NCI-H1105 (cell line): ENCODE results near the gene NFASC.
A peak's percentile ranks its signal among the peaks of the same experiment; 100 is the strongest.

Experiments
- DNase-seq: peaks from one replicate; lab custom pipeline; 2025; lab: John Stamatoyannopoulos, UW

NFASC gene

GRCh38 chr1:204928671-204929486, 58.2 kb downstream of the NFASC start:
- no peak for DNase-seq

GRCh38 chr1:204929487-204930154, 59.0 kb downstream of the NFASC start:
- no peak for DNase-seq

DNA sequence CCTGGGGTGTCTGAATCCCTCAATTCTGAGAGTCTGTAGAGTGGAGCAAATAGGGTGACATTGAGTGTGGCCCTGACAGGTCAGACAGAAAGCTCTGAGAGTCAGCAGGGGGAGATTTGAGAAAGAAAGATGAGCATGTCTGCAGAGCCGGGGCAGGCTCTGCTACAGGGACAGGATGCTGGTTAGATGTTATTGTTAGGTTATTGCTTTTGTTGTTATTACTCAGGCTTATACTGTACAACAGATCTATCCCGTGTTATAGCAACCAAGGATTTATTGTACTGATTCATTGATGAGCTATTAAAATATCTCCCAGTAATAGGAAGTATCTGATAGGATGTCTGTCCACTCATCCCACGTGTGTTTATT, 59.5 kb downstream of the NFASC start:
- DNase-seq, result no peak

- no peak for DNase-seq
Measured at GRCh38 chr1:204931313-204931712, 60.7 kb downstream of the NFASC start.

DNA sequence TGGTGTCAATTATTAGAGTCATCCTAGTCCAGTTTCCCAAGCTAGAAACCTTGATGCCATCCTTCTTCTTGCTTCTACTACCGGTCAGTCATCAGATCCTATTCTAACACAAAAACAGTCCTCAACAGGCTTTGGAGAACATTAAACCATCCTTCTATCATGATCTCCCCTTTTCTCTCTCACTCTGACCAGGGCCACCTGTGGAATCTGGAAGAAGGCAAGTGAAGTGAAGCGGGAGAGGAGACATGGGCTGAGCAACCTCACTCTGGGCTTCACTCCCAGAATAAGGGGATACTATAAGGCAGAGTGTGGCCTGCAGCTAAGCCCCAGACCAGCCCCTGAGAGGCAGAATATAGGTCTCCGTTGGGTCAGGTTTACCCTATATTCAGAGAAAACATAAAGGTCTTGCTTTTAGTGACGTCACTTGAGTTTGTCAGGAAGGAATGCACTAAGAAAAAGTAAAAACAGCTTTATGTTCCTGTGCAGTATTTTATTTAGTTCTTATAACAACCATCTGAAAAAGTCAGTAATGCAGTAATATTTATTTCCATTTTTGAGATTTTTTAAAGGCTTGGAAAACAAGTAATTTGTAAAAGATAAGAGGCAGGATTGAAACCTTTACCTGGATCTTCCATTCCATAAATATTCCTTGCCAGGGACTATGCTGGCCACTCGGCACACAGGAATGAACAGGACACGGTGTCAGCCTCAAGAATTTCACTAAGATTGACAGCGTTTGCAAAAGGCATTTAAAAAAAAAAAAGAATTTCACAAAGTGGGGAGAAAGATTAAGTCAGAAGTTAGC, 61.3 kb downstream of the NFASC start:
- DNase-seq, result no peak

DNA sequence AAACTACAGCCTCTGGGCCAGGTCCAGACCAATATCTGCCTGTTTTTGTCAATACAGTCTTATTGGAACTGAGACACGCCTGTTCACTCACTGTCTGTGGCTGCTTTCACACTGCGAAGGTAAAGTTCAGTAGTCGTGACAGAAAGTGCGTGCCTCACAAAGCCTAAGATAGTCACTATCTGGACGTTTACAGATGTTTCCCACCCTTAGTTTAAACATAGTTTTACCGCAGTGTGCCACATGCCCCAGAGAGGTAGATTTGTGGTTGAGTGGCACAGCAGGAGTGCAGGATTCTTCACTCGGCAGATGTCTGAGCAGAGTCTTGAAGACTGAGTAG, 61.9 kb downstream of the NFASC start:
- no peak for DNase-seq

- no peak for DNase-seq
Measured at GRCh38 chr1:204935155-204935554, 64.5 kb downstream of the NFASC start.

DNA sequence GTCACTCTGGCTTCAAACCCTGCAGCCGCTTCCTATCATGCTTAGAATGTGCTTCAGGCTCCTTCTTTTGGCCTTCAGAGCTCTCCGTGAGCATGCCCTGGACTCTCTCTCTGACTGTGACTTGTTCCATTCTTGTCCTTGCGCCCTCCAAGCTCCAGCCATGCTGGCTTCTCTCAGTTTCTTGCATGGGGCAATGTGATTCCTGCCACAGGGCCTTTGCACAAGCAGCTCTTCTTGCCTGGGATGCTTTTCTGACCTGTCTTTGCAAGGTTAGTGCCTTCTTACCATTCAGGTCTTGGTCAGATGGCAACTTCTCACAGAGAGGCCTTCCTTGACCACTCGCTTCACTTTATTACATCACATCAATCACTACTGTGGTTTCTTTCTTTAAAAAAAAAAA, 66.1 kb downstream of the NFASC start:
- no peak for DNase-seq

DNA sequence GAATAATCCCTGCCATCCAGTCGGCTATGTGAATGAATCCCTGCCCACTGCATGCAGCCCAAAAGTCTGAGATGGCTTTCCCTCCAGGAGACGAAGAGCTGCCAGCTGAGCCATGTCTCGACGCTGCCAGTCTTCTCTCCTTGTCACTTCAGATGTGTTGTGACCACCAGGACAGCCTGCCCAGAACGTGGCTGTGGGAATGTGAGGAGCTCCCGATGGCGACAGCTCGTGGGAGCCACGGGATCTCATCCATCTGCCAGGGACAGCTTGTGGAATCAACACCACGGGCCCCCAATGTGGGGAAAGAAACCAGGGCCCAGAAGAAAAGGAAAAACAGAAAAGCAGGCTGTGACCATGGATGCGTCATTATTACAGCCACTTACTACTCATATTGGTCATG, 67.2 kb downstream of the NFASC start:
- no peak for DNase-seq

GRCh38 chr1:204940591-204940990, 69.9 kb downstream of the NFASC start:
- DNase-seq, result no peak

DNA sequence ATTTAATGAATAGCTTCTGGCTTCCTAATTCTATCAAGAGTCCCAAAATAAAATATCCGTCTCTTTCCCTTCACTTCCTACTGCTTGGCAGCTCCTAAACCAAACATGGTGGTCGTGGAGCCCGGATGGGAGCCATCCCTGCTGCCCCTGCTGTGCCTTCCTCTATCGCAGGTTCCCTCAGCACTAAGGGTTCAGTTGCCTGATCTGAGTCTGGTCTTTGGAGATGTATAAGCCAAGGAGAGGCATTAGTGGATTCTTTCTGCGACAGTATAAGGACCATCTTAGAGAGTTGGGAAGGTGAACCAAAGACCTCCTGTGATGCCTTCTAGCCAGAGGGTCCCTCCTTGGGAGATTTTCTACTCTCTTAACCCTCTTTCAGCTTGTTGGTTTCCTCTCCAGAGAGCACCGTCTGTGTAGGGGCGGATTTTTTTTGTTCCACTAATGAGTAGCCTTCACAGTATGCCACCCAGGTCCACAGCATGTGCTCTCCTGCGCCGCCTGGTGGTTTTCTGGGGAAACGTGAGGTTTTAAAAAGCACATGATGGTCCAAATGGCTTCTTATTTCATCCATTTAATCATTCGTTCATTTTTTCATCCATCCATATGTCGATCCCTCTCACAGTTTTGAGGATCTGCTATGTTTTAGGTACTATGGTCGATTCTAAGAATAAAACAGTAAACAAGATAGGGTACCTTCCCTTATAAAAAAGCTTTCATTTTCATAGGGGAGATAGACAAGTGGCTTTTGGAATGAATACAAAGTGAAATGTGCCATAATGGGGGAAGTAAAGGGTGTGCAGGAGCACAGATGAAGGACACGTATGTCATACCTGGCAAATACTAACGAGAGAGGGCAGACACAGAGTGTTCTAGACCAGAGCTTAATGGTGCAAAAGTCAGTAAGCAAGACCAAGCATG, 71.0 kb downstream of the NFASC start:
- DNase-seq, result peak; percentile 72

DNA sequence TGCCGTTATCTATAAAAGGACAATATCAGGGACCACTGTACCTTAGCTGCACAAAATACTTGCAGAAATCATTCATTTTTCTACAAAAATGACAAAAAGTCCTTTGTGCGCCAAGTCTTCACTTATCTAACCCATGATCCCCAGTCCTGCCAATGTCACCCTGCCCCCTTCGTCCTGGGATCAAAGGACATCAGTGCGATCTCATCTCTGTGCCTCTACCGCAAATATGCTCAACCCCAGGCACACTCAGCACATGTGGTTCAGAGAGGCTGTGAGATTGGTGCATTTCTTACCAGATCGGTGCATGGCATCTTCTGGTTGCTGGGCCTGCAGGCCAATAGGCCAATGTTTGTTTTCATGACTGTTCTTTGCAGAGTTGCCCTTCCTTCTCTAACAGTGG, 72.8 kb downstream of the NFASC start:
- no peak for DNase-seq

DNA sequence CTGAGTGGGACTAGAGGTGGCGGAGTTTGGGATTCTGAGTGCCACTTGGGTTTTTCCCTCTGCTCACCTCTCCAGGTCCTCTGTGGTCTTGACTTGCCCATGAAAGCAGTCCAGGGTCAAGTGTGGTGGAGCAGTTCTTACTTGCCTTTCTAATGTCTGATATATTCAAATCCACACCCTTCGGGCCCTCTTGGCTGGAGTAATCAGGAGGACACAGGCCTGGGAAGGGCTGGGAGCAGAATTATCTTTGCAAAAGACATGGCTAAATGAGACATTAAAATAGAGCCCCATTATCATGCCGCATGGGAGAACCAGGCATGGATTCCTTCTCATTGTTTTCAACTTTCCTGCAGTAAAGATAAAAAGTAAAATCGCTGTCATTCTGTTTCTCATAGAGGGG, 74.0 kb downstream of the NFASC start:
- no peak for DNase-seq

DNA sequence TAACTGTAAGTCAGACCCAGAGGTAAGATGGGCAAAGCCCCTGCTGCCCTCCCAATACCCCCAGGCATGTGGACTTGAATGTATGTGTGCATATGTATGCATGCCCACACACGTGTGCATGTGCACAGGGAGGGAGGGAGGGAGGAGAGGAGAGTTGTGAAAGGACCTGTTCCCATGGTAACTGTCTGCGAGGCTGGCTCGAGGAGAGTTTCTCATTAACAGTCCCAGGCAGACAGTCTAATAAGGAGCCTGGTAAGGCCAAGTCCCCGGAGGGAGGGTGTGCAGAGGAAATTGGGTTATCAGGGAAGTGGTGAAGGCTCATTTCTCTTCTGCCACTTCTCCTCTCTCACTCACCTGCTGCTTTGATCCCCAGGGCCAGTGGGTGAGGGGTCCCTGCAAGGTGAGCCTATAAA, 74.9 kb downstream of the NFASC start:
- DNase-seq, result no peak

- DNase-seq, result no peak
Measured at GRCh38 chr1:204946640-204947039, 76.0 kb downstream of the NFASC start.

GRCh38 chr1:204947338-204947737, 76.7 kb downstream of the NFASC start:
- DNase-seq, result no peak

DNA sequence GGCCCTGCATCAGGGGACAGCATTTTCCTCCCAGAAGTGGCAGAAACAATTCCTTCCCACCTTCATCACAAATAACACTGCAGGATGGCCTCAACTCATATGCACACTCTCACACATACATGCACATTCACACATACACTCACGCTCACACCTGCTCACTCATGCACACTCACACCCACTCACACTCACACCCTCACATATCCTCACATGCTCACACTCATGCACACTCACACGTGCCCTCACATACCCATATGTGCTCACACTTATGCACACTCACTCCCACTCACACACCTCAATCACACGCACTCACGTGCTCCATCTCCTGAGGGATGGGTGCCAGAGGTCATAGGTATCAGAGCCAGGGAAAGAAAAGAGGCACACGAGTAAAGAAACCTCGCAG, 77.1 kb downstream of the NFASC start:
- DNase-seq, result no peak

DNA sequence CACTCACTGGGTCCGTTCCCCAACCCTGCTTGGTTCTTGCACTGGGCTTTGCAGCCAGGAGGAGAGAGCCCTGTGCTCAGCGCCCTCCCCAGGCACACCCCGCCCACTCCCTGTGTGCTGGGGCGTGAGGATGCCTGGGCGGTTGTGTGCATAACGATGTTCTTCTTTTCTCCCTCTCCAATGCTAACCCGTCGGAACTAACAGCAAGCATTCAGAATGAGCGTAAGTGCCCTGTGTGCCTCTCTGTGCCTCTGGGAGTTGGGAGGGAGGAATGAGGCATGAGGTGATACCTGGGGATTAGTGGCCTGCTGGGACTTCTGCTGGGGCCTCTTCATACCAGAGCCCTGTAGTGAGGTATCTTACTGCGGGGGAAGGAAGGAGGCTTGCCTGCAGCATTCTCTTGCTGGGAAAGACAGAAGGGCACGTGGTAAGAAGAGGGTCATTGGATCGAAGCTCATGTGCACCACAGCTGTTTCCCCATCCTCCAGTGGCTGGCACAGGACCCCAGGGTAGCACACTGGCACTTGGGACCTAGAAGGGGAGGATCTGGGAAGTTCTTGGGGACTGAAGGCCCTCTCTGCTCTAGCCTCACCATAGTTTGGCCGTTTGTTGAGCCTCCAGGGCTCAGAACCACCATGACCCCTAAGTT, 79.8 kb downstream of the NFASC start:
- DNase-seq, result no peak

DNA sequence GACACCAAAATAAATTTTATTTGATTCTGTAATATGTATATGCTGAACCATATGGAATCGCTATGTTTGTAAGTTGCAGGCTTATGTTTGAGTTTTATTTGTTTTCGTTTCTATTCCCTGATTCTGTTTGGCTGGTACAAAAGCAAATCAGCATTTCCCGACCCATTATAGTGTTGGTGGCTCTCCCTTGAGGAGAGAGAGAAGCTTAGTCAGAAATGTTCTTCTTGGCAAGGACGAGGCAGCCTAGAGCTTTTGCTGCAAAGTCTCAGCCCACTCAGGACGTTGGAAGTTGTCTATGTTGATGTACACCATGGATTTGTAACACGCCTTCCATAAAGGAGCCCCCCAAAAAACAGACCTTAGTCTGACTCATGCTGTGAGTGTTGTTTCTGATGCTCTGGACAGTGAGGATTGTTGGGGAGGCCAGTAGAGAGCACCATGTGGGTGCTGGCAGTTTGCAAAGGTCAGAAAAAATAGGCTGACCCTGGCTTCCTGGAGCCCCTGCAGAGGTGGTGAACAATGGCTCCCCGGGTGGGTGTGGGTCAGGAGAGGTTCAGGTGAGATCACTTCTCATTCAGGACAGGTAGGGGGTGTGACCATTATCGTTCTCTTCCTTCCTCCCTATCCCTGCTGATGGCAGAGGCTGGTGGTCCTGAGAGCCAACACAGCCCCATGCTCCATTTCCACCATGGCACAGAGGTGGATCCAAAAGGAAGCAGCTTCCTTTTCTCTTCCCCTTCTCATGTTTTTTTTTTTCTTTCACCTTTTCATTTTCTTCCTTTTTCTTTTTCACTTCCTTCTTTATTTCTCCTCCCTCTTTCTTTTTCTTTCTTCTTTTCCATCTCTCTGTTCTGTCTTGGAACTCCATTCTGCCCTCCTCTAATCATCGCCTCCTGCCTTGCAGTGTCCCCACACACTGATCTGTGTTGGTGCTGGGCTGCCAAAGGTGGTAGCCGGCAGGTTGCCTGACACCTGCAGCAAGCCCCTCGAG, 88.0 kb downstream of the NFASC start:
- no peak for DNase-seq

DNA sequence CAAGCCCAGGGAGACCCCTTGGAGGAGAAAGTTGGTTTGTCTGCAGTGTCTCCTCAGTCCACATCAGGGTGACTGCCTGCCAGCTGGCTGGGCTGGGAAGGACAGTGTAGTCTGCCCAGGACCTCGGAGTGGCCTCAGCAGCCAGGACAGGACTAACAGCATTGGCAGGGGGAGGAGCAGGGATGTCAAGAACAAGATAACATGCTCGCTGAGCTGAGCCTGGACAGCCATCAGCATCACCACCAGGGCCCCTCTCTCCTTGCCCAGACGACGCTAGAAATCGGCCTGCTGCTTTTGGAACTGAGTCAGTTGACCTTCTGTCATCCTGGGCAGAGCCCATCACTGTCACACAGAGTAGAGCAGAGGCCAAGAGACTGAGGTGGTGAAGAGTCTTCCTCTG, 88.7 kb downstream of the NFASC start:
- DNase-seq, result no peak
